GM18526 (cell line): Measurements from ENCODE around the gene FAM180A.

Source experiments
- POLR2A ChIP-seq: IDR thresholded peaks from 3 replicates; pipeline ENCODE4 v1.6.1; 2011; ENCODE audit not compliant: insufficient read length; ENCODE audit errors: extremely low read depth

Gene FAM180A

DNA sequence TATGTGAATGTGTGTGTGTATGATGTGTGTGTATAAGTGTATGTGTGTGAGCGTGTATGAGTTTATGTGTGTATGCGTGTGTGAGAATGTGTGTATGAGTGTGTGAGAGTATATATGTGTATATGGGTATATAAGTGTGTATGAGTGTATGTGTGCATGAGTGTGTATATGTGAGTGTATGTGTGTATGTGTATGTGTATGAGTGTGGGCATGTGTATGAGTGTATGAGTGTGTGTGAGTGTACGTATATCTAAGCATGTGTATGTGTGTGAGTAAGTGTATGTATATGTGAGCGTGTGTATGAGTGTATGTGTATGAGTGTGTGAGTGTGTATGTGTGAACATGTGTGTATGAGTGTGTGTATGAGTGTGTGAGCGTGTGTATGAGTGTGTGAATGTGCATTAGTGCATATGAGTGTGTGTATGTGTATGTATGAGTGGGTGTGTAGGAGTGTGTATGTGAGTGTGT is 33.5 kb downstream of the FAM180A start:
- TF ChIP-seq POLR2A, result no peak

- TF ChIP-seq POLR2A, result no peak
Observed at GRCh38 chr7:135714534-135715009, 34.0 kb downstream of the FAM180A start.

DNA sequence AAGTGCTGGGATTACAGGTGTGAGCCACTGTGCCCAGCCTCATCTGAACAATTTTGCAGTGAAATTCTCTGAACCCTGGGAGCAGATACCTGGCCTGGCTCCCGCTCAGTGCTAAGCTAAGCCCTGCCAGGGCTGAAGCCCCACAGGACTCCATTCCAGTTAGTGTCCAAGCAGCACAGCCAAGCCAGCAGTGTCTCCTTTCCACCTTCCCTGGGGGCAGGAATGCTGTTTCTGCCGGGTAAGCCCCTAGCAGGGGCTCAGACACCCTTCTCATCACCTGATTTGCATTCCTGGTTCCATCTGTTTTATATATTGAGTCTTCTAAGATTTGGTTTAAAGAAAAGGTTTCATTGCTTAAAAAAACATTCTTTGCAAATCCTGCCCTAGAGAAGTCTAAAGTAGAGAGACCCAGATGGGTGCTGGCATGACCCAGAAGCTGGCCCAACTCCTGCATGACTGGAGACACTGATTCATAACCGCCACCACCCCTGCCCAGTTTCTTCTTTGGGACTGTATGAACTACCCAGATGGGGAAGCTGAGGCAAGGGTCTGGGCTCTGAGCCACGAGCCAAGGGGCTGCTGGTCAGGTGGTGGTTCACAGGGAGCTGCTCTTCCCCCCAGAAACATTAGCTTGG is 34.7 kb downstream of the FAM180A start:
- no peak for TF ChIP-seq POLR2A

DNA sequence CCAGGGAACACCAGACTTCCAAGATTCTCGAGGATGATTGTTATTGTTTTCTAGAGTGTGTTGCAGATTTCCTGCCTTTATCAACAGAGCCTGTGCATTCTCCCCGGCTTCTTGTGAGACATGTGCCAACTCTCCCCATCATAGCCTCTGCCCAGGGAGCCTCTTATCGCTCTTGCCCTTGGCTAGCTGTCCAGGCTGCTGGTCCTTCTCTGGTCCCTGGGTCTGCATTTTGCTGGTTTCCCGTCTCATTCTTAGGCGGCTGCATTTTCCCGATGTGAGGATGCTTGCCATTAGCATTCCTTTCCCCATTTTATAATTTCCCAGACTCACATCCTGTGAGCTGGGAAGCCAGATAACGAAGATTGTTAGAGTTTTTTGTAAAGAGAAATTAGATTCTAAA is 35.8 kb downstream of the FAM180A start:
- TF ChIP-seq POLR2A, result no peak

DNA sequence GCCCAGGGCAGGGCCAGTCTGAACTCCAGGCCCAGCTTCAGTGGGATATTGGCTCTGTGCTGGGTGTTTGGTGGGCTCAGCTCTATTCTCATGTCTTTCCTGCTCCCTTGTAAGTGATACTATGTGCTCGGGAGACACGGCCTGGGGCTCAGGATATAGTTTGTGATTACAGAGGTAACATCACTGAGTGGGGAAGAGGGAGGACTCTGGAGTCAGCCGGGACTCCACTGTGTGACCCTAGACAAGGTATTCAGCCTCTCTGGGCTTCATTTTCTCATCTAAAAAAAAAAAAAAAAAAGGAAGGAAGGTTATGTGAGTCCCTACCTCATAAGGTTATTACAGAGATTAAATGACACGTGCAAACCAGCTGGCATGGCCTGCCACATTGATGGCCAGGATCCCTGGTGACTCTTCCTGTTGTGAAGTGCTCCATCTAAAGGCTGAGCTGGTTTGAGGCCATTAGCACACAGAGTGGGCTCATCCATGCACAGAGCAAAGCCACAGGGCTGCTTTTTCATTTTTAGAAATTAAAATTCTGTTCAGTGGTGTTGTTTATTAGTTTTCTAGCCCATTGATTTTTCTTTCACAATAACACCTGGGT is 36.3 kb downstream of the FAM180A start:
- TF ChIP-seq POLR2A, result no peak

DNA sequence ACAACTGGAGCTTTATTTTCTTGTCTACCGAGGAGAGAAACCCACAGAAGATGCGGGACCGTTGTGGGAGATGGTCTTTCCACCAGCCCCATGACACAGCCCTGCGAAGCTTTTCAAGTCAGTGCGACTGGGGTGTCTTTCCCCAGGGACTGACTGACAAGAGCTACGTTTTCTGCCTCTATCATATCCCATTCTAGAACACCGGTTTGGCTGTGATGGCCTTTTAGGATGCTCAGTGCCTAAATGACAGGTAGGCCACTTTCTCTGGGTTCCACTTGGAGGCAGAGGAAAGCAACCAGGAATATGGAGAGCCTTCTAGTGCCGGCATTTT is 37.5 kb downstream of the FAM180A start:
- no peak for TF ChIP-seq POLR2A

DNA sequence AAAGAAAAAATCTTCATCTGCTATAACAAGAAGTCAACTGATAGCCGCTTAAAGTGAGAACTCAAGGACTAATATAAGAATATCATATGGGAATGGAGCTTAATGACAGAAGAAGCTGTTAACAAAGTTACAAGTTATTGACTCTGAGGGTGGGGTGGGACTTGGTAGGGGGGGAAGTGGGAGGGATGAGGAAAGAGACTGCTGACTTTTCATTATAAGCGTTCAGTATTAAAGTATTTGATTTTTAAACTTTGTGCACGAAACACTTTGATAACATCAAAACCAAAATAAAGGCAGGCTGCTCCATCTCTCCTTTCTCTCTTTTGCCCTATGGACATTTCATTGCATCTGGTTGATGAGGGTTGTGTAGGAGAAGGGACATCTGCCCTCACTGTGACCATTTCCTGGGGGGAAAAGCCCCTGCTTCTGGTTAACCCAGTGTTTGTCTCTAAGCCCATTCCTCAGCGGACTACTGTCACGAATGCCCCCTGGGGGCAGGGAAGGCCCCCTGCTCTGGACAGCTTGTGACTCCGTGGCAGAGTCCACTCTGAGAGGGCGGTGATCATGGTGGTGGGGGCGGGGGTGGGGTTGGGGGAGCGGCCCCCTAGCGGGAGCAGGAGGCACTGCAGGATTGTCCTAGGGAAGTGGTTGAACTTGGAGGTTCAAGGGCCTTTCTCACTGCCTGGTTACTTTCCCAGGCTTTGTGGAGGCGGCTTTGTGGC is 38.0 kb downstream of the FAM180A start:
- no peak for TF ChIP-seq POLR2A

GRCh38 chr7:135709508-135709907 is 39.1 kb downstream of the FAM180A start:
- no peak for TF ChIP-seq POLR2A

GRCh38 chr7:135708041-135708440 is 40.6 kb downstream of the FAM180A start:
- TF ChIP-seq POLR2A, result no peak

GRCh38 chr7:135707570-135707966 is 41.0 kb downstream of the FAM180A start:
- no peak for TF ChIP-seq POLR2A

DNA sequence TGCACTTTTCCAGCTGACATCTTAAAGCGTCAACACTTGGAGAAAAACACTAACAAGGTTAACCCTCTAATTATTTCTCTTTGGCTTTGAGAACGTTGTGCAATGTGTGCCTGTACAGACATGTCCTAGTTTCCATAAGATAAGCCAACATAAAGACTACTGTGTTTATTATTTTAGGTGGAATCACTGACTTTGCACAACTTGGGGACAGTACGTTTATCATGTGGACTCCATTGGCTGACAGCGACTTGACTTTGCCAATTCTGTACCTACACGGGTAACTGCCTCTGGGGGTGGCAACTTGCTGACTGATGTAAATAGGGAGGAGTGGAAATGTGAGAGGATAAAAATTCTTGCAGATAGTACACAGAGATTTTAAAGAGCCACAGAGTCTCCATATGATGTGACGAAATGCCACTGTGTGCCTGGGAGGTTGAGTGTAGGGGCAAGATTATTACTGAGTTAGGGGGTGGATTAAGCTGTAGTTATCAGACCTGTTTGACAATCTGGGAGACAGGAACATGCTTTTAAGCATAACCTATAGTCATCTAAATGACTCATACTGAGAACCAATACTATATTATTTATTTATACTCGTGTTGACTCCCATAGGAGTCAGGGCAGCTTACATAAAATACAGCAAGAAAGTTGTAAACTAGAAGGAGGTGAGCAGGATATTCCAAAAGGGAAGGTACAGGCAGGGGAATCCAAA is 41.6 kb downstream of the FAM180A start:
- no peak for TF ChIP-seq POLR2A

- TF ChIP-seq POLR2A, result no peak
Observed at GRCh38 chr7:135706038-135706742, 42.4 kb downstream of the FAM180A start.

DNA sequence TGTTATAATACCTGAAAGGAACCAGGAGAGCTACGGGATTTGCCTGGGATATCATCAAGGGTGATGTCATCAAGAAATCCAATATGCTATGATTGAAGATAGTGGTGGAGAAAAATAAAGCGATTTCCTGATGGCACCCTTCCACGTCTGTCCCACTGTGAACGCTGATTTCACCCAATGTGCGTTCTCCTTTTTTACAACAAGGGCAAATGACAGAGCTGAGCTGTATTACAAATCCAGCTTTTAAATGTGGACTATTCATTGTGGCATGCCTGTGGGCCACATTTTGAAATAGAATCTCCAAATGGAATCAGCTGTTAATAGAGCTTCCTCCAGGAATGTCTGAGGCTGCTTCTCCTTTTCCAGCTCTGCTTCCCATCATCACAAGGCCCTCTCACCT is 43.9 kb downstream of the FAM180A start:
- no peak for TF ChIP-seq POLR2A

DNA sequence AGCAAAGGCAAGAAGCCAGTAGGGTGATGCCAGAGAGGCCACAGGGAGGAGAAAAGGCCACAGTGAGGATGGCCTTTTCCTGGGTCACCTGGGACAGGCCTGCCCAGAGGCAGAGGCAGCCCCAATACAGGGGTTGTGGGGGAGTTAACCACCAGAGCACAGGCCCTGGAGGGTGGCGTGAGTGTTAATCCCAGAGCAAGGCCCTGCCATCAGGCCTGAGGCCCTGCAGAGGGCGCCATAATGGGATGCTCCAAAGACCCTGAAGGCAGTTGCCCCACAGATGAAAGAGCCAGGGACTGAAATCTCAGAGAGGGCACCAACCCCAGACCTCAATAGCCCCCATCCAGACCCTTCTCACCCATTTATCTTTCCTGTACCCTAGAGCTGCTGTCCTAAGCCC is 44.5 kb downstream of the FAM180A start:
- TF ChIP-seq POLR2A, result no peak
